ENCODE measurements around the gene RANGAP1.
A peak's percentile ranks its signal among the peaks of the same experiment; 100 is the strongest.

RANGAP1 gene

GRCh38 chr22:41216984-41217383 is 69.0 kb downstream of the RANGAP1 start:
- H3K27ac ChIP-seq: no peak overlapping the region
- TF ChIP-seq CTCF (conservative IDR thresholded peaks at IDR 0.05): no peak

GRCh38 chr22:41215926-41216325 is 70.1 kb downstream of the RANGAP1 start:
- no peak for TF ChIP-seq CTCF (conservative IDR thresholded peaks at IDR 0.05)
- no peak overlapping the region for H3K27ac ChIP-seq

- no peak for TF ChIP-seq CTCF (conservative IDR thresholded peaks at IDR 0.05)
- H3K27ac ChIP-seq: no peak overlapping the region
These were observed 70.6 kb downstream of the RANGAP1 start for GRCh38 chr22:41215409-41215808.

GRCh38 chr22:41206719-41207118 is 79.3 kb downstream of the RANGAP1 start:
- H3K27ac ChIP-seq: no peak overlapping the region
- TF ChIP-seq CTCF (conservative IDR thresholded peaks at IDR 0.05): no peak

- H3K27ac ChIP-seq: peak within 1 kb of the TSS; percentile 76; the same call in 1 of the 2 replicates
These were observed 80.7 kb downstream of the RANGAP1 start, which contains the start of gene L3MBTL2 for GRCh38 chr22:41204992-41205900. L3MBTL2 (plus strand) TSS chr22:41205312; CDS start chr22:41205363, 51 bp downstream.

GRCh38 chr22:41204066-41204465 is 81.9 kb downstream of the RANGAP1 start:
- TF ChIP-seq CTCF (conservative IDR thresholded peaks at IDR 0.05): no peak
- H3K27ac ChIP-seq: no peak overlapping the region

More at GRCh38 chr22:41204992-41205900, 80.7 kb downstream of the RANGAP1 start, which contains the start of gene L3MBTL2:
- no peak for TF ChIP-seq CTCF (conservative IDR thresholded peaks at IDR 0.05)

- no peak overlapping the region for H3K27ac ChIP-seq
- TF ChIP-seq CTCF (conservative IDR thresholded peaks at IDR 0.05): no peak
These were observed 82.9 kb downstream of the RANGAP1 start for GRCh38 chr22:41203118-41203517.
